HepG2 (cell line): Measurements from ENCODE around the gene MTX2. TPM values are rescaled to one million over a fixed set of nuclear protein-coding genes. Genes with fewer than 3 reads are reported as not detected.

Experiments used
- polyA plus RNA-seq, 8 experiments: library from polyadenylated mRNA; depleted of rRNA in 3 of 8; stranded (reverse) in 7 of 8; unstranded in 1 of 8; fragments of >200 nt; fragmentation: Illumina TruSeq in 4 of 8; extraction: Trizol in 4 of 8; gene quantifications; 2 replicates each; pipeline versions ENCODE4 v1.2.1 to v1.2.3, GENCODE V29; 2011 to 2016; ENCODE audit warnings: low read depth in 4 of 8, missing spikeins in 1 of 8, mixed read lengths in 1 of 8; ENCODE audit not compliant: insufficient read depth in 1 of 8
- total RNA-seq, 5 experiments: library from RNA; depleted of rRNA; stranded (reverse); fragments of >200 nt; fragmentation: Illumina TruSeq; extraction: Trizol; gene quantifications; 2 replicates each; pipeline ENCODE4 v1.2.3, GENCODE V29; 2016; ENCODE audit warnings: low read depth in 1 of 5

The MTX2 gene
- total and polyA plus RNA-seq, 2 of the 13 experiments (the other 11 are each of a cell fraction or from before 2014, with no cell fraction given): 58.1 to 75.7 TPM

Other genes with a start within 250 kb of the MTX2 start
- gene EVX2, start 185.5 kb upstream of the MTX2 start, total RNA-seq (2016; rRNA removed; fragmentation: Illumina TruSeq; extraction: Trizol): not detected in 2 replicates
- gene EVX2, start 185.5 kb upstream of the MTX2 start, polyA plus RNA-seq (2011; rRNA removed): not detected in 2 replicates
- not detected in 2 replicates for gene HOXD13, start 176.7 kb upstream of the MTX2 start, total RNA-seq (2016; rRNA removed; fragmentation: Illumina TruSeq; extraction: Trizol)
- gene HOXD13, start 176.7 kb upstream of the MTX2 start, polyA plus RNA-seq (2011; rRNA removed): not detected in 2 replicates
- gene HOXD12, start 169.6 kb upstream of the MTX2 start, total RNA-seq (2016; rRNA removed; fragmentation: Illumina TruSeq; extraction: Trizol): not detected in 2 replicates
- not detected in 2 replicates for gene HOXD12, start 169.6 kb upstream of the MTX2 start, polyA plus RNA-seq (2011; rRNA removed)
- not detected in 2 replicates for gene HOXD11, start 162.2 kb upstream of the MTX2 start, total RNA-seq (2016; rRNA removed; fragmentation: Illumina TruSeq; extraction: Trizol)
- not detected in 2 replicates for gene HOXD11, start 162.2 kb upstream of the MTX2 start, polyA plus RNA-seq (2011; rRNA removed)
- gene HOXD10, start 152.7 kb upstream of the MTX2 start, total RNA-seq (2016; rRNA removed; fragmentation: Illumina TruSeq; extraction: Trizol): not detected in 2 replicates
- gene HOXD10, start 152.7 kb upstream of the MTX2 start, polyA plus RNA-seq (2011; rRNA removed): not detected in 2 replicates
- not detected in 2 replicates for gene HOXD9, start 146.7 kb upstream of the MTX2 start, total RNA-seq (2016; rRNA removed; fragmentation: Illumina TruSeq; extraction: Trizol)
- gene HOXD9, start 146.7 kb upstream of the MTX2 start, polyA plus RNA-seq (2011; rRNA removed): not detected in 2 replicates
- not detected in 2 replicates for gene HOXD8, start 139.7 kb upstream of the MTX2 start, total RNA-seq (2016; rRNA removed; fragmentation: Illumina TruSeq; extraction: Trizol)
- not detected in 2 replicates for gene HOXD8, start 139.7 kb upstream of the MTX2 start, polyA plus RNA-seq (2011; rRNA removed)
- gene HOXD4, start 117.9 kb upstream of the MTX2 start, total RNA-seq (2016; rRNA removed; fragmentation: Illumina TruSeq; extraction: Trizol): 0.31 TPM in 1 of 2 replicates, not detected in the other
- gene HOXD4, start 117.9 kb upstream of the MTX2 start, polyA plus RNA-seq (2011; rRNA removed): not detected in 2 replicates
- gene HOXD3, start 112.1 kb upstream of the MTX2 start, total RNA-seq (2016; rRNA removed; fragmentation: Illumina TruSeq; extraction: Trizol): 0.08 and 0.09 TPM in 2 replicates
- gene HOXD3, start 112.1 kb upstream of the MTX2 start, polyA plus RNA-seq (2011; rRNA removed): 0.05 TPM in 1 of 2 replicates, not detected in the other
- 10.0 and 10.4 TPM in 2 replicates for gene HOXD1, start 80.8 kb upstream of the MTX2 start, total RNA-seq (2016; rRNA removed; fragmentation: Illumina TruSeq; extraction: Trizol)
- 11.4 and 22.3 TPM in 2 replicates for gene HOXD1, start 80.8 kb upstream of the MTX2 start, polyA plus RNA-seq (2011; rRNA removed)